GM06990 (cell line): ENCODE results near the gene TMEM81.

Source experiments
- DNase-seq: peaks from one replicate; pipeline ENCODE4 v3.0.0-alpha.2; 2011; ENCODE audit not compliant: insufficient read length; ENCODE audit errors: extremely low read depth
- H3K27me3 ChIP-seq: replicated peaks from 2 replicates; pipeline ENCODE4 v1.6.0; 2011; ENCODE audit warnings: low read length; ENCODE audit not compliant: control insufficient read depth, insufficient read depth
- H3K36me3 ChIP-seq: 2 replicates; pipeline ENCODE4 v1.5.1; 2011; ENCODE audit warnings: low read length; ENCODE audit not compliant: control insufficient read depth, insufficient read depth
- H3K4me3 ChIP-seq: replicated peaks from 2 replicates; pipeline ENCODE4 v1.5.1; 2011; ENCODE audit warnings: low read depth, mild to moderate bottlenecking, control low read depth, low read length
- TF ChIP-seq, protein P1 (sequence below): IDR thresholded peaks from 2 replicates; pipeline ENCODE4 v1.5.1; 2011; ENCODE audit warnings: low read length, control low read depth, mild to moderate bottlenecking, inconsistent platforms; ENCODE audit not compliant: insufficient read depth, poor library complexity, severe bottlenecking

The TMEM81 gene

DNA sequence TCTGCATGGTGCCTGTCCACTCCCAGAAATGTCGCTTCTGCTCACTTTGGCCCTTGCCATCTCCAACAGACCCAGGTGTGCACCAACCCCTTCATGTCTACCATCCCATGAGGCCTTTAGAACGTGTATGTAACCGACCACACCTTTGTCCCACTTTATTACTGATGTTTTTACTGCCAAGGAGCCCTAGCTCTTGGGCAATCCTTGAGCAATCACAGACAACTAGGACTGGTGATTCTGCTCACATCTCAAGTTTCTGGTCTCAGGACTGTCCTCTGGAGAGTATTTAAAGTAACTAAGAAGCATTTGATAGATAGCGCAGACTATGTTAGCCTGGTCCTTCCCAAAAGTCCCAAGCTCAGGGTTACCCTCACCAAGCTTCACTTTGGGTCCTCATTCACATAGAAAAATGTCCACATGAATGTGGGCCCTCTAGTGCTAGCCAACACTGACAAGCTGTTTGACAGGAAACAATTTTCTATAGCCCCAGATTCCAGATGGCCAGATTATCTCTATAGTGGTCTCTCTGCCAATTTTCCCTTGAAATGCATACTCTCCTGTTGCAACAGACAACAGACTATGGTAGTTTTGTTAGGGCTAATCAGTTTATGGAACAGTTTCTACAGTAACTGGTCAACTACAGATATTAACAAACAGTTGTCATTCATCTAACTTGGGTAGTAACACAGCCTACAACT is 6.9 kb upstream of the TMEM81 start:
- Histone ChIP-seq H3K4me3 (no peak overlapping the region), H3K36me3 (peaks cover 11% of the 10 kb centered on the region), H3K27me3 (no peaks in the 10 kb centered on the region)
- DNase-seq: no peak
- TF ChIP-seq, protein P1, sequence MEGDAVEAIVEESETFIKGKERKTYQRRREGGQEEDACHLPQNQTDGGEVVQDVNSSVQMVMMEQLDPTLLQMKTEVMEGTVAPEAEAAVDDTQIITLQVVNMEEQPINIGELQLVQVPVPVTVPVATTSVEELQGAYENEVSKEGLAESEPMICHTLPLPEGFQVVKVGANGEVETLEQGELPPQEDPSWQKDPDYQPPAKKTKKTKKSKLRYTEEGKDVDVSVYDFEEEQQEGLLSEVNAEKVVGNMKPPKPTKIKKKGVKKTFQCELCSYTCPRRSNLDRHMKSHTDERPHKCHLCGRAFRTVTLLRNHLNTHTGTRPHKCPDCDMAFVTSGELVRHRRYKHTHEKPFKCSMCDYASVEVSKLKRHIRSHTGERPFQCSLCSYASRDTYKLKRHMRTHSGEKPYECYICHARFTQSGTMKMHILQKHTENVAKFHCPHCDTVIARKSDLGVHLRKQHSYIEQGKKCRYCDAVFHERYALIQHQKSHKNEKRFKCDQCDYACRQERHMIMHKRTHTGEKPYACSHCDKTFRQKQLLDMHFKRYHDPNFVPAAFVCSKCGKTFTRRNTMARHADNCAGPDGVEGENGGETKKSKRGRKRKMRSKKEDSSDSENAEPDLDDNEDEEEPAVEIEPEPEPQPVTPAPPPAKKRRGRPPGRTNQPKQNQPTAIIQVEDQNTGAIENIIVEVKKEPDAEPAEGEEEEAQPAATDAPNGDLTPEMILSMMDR: no peak

DNA sequence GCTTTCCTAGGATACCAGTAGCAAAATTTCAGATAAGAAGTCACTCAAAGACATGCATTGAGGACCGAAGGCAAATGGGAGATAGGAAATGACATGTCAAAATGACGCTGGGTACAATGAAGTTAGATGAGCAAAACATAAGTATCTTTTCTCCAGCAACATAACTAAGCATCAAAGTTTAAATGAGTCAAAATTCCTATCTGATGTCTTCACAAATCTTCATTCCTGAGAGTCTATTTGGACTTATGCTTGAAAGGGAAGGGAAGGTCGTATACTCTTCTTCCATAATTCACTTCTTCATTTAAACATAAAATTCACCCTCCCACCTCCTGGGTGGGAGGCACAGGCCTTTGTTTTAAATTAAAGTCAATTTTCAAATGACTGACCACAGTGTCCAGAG is 4.1 kb upstream of the TMEM81 start:
- no peaks in the 10 kb centered on the region for H3K27me3 ChIP-seq
- H3K4me3 ChIP-seq: no peak overlapping the region
- peaks cover 8% of the 10 kb centered on the region for H3K36me3 ChIP-seq
- no peak for DNase-seq
- TF ChIP-seq, protein P1: no peak

DNA sequence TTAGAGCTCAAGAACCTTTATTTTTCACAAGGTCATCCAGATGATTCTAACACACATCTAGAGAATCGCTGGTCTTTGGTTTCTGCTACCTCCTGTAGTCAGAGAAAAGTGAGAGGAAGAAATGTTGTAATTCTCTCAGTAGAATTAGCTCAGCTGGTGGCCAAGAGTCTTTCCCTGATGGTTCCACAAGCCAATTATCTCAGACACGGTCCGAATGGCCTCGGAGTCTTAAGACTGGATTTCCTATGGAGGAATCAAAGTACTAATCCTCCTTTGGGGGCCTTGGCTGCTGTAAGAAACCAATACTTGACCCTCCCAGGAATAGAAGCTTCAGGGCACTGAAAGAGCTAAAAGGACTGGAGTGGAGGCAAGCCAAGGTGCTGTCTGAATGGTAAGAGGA is 1.8 kb downstream of the TMEM81 start:
- no peak for DNase-seq
- Histone ChIP-seq H3K27me3 (no peaks in the 10 kb centered on the region), H3K4me3 (no peak overlapping the region), H3K36me3 (peaks cover 2% of the 10 kb centered on the region)
- TF ChIP-seq, protein P1: no peak

DNA sequence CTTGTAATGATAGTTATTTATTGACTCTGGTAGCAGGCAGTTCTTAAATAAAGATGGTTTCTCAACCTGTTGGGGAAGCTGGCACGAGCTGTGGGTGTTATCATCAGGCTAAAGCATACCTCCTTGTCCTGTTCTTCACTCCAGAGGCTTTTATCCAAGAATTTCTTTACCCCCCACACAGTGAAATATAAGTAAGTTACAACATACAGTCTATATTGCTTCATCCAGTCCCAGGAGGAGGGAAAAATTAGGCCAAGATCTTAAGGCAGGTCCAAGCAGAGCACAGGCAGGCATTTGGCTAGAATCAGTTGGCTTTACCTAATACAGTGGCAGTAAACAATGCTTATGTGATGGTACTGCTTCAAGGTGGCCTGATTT is 6.3 kb downstream of the TMEM81 start:
- TF ChIP-seq, protein P1: no peak
- no peaks in the 10 kb centered on the region for H3K27me3 ChIP-seq
- no peak overlapping the region for H3K4me3 ChIP-seq
- no peak for DNase-seq
- no peaks in the 10 kb centered on the region; the same call in 1 of the 2 replicates for H3K36me3 ChIP-seq

DNA sequence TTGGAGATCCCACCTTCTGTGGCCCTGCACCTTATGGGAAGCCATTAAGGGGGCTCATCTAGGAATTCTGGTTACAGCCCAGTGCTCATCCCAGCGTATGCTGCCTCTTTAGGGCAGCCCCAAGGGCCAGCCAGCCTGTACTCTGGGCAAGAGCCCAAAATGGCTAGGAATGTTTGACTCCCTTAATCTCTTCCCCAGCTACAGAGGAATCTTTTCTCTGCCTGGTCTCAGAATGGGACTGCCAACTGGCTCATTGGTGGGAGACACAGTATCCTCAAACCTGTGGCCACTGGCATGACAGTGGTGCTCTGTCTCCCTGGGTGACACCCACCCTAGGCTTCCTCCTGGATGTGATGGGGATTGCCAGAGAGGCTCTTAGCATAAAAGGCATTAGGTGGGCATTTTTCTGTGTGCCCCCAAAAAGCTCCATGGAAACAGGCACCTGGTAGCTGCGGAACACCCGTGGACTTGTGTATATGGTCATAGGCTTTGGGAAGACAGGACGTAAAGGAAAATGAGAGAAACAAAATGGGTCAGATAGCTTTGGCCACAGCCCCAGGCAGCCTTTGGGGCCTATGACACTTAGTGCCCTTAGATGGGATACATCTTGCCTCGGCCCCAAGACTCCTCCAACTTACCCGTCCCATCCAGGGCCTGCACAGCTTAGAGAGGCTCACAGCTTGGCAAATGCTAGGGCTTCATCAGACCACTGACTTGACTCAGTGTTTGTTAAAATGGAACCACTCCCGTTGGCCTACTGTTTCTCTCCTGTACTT is 6.9 kb downstream of the TMEM81 start:
- H3K36me3 ChIP-seq: no peaks in the 10 kb centered on the region

More for the DNA sequence above, 6.9 kb downstream of the TMEM81 start:
- DNase-seq: no peak
- TF ChIP-seq, protein P1: no peak
- Histone ChIP-seq H3K4me3 (no peak overlapping the region), H3K27me3 (no peaks in the 10 kb centered on the region)
